ENCODE measurements around the gene RRM2. TPM values are rescaled to one million over a fixed set of nuclear protein-coding genes. Genes with fewer than 3 reads are reported as not detected.
A peak's percentile ranks its signal among the peaks of the same experiment; 100 is the strongest.

Gene RRM2
- total and polyA plus RNA-seq, 2 donors (not counting 1 experiment from before 2014, with no cell fraction given), result 6.1 to 36.3 TPM

DNA sequence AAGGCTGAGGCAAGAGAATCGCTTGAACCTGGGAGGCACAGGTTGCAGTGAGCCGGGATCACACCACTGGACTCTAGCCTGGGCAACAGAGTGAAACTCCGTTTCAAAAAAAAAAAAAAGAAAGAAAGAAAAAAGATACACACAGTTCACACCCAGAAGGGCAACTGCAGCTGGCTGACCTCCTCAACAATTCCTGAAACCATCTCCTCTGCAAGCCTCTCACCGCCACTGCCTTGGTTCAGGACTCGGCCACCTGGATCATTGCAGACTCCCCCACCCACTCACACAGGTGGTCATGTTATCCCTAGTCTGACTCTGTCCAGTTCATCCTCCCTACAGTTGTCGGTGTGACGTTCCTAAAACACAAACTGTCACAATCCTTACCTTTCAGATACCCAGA lies 44.5 kb upstream of the RRM2 start:
- no peak for DNase-seq (ENCODE audit: low read depth in 2 of 2)
- H3K9me3 ChIP-seq (ENCODE audit: control insufficient read depth, insufficient read depth, low read depth, low read length), result no peaks in the 10 kb centered on the region
- peaks cover 33% of the 10 kb centered on the region for H3K27me3 ChIP-seq (ENCODE audit: control insufficient read depth, insufficient read depth, low read length)
- no peaks in the 10 kb centered on the region for H3K36me3 ChIP-seq (ENCODE audit: control insufficient read depth, insufficient read depth, low read length)
- no peak overlapping the region for H3K4me2 ChIP-seq (ENCODE audit: extremely low read depth, insufficient read depth, low read length)
- no peak overlapping the region for H3K9ac ChIP-seq (ENCODE audit: insufficient read depth, low read length)
- no peak overlapping the region for H3K4me3 ChIP-seq (replicated peaks in 1 of 4; ENCODE audit: control extremely low read depth in 1 of 4, insufficient read depth in 1 of 4, low read depth in 3 of 4, low read length in 4 of 4)
- no peaks in the 10 kb centered on the region for H3K4me1 ChIP-seq (ENCODE audit: control insufficient read depth, extremely low read depth, insufficient read depth, low read length)
- no peaks in the 10 kb centered on the region for H4K20me1 ChIP-seq (ENCODE audit: control insufficient read depth, extremely low read depth, insufficient read depth, low read length)
- TF ChIP-seq, protein P1, sequence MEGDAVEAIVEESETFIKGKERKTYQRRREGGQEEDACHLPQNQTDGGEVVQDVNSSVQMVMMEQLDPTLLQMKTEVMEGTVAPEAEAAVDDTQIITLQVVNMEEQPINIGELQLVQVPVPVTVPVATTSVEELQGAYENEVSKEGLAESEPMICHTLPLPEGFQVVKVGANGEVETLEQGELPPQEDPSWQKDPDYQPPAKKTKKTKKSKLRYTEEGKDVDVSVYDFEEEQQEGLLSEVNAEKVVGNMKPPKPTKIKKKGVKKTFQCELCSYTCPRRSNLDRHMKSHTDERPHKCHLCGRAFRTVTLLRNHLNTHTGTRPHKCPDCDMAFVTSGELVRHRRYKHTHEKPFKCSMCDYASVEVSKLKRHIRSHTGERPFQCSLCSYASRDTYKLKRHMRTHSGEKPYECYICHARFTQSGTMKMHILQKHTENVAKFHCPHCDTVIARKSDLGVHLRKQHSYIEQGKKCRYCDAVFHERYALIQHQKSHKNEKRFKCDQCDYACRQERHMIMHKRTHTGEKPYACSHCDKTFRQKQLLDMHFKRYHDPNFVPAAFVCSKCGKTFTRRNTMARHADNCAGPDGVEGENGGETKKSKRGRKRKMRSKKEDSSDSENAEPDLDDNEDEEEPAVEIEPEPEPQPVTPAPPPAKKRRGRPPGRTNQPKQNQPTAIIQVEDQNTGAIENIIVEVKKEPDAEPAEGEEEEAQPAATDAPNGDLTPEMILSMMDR (conservative IDR thresholded peaks at IDR 0.05 in 1 of 2, IDR thresholded peaks at IDR 0.05 in 1 of 2; ENCODE audit: low read depth in 1 of 2, low read length in 2 of 2), result no peak
- TF ChIP-seq EZH2 (IDR thresholded peaks at IDR 0.05; ENCODE audit: low read length, missing control alignments), result no peak
- H2AFZ ChIP-seq (ENCODE audit: low read length), result no peak overlapping the region
- H3K27ac ChIP-seq (ENCODE audit: insufficient read depth, low read length), result no peak overlapping the region
- no peaks in the 10 kb centered on the region for H3K79me2 ChIP-seq (ENCODE audit: control insufficient read depth, insufficient read depth, low read length)

DNA sequence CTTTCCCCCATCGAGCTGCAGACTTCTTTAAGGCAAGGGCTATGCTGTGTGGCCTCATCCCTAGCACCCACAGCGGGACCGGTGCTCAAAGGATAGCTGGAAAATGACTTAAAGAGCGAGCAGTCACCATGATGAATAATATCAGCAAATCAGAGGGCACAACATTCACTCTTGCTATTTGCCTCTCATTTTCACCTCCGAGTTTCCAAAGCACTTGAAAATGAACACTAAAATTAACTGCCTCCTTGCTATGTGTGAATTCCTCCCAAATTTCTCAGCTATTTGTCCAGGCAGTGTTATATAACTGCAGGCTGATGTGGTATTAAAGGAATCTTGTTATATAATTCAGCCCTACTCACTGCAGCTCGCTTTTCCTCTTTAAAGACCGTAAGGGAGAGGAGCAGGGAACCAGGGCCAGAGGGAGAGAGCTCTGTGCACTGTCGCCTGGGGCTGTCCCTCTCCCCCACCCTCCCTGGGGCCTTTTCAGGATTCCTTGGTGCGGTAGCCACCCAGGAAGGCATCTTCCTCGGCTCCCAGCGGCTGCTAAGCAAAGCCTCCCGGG lies 43.8 kb upstream of the RRM2 start:
- Histone ChIP-seq H3K4me3 (replicated peaks in 1 of 4; ENCODE audit: control extremely low read depth in 1 of 4, insufficient read depth in 1 of 4, low read depth in 3 of 4, low read length in 4 of 4) (peak overlapping the region; percentile 23 to 49 (median 29)), H2AFZ (ENCODE audit: low read length) (peak overlapping the region; percentile 59), H3K9me3 (ENCODE audit: control insufficient read depth, insufficient read depth, low read depth, low read length) (no peaks in the 10 kb centered on the region), H4K20me1 (ENCODE audit: control insufficient read depth, extremely low read depth, insufficient read depth, low read length) (no peaks in the 10 kb centered on the region), H3K4me1 (ENCODE audit: control insufficient read depth, extremely low read depth, insufficient read depth, low read length) (no peaks in the 10 kb centered on the region), H3K79me2 (ENCODE audit: control insufficient read depth, insufficient read depth, low read length) (no peaks in the 10 kb centered on the region), H3K9ac (ENCODE audit: insufficient read depth, low read length) (no peak overlapping the region), H3K4me2 (ENCODE audit: extremely low read depth, insufficient read depth, low read length) (peak overlapping the region; percentile 92), H3K36me3 (ENCODE audit: control insufficient read depth, insufficient read depth, low read length) (no peaks in the 10 kb centered on the region), H3K27me3 (ENCODE audit: control insufficient read depth, insufficient read depth, low read length) (peaks cover 32% of the 10 kb centered on the region), H3K27ac (ENCODE audit: insufficient read depth, low read length) (no peak overlapping the region)
- DNase-seq (ENCODE audit: low read depth in 2 of 2), result peak in 1 of 2 donors; percentile 51
- TF ChIP-seq, protein P1 (conservative IDR thresholded peaks at IDR 0.05 in 1 of 2, IDR thresholded peaks at IDR 0.05 in 1 of 2; ENCODE audit: low read depth in 1 of 2, low read length in 2 of 2), result no peak
- TF ChIP-seq EZH2 (IDR thresholded peaks at IDR 0.05; ENCODE audit: low read length, missing control alignments), result no peak

DNA sequence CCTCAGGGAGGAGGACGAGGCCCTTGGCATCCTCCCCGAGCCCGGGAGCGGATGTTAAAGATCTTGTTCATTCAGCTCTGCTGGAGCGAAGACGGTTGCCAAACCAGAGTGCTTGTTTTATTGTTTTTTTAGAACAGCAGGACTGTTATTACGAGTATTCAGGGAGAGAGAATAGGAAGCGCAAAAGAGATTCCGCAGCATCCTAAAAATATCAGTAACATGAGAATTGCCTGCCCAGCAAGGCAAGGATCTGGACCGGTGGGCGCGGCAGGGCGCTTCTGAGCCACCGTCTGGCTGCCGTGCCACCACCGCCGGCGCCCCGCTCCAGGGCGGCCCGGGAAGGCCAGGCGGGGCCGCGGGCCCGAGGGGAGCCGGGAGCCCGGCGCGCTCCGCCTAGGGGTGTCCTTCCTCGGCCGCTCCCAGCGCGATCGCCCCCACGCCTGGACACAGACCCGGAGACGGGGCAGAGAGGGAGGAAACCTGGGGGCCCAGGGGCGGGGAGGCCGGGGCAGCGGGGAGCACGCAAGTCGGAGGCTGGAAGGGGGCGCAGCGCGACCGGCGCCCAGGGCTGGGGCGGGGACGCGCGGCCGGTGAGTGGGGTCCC lies 43.2 kb upstream of the RRM2 start:
- peak; percentile 65 to 76 for DNase-seq (ENCODE audit: low read depth in 2 of 2)

More for the DNA sequence above, 43.2 kb upstream of the RRM2 start:
- Histone ChIP-seq H3K27ac (ENCODE audit: insufficient read depth, low read length) (no peak overlapping the region), H3K4me3 (replicated peaks in 1 of 4; ENCODE audit: control extremely low read depth in 1 of 4, insufficient read depth in 1 of 4, low read depth in 3 of 4, low read length in 4 of 4) (peak overlapping the region; percentile 23 to 49 (median 29)), H2AFZ (ENCODE audit: low read length) (peak overlapping the region; percentile 59), H3K4me2 (ENCODE audit: extremely low read depth, insufficient read depth, low read length) (peak overlapping the region; percentile 92), H3K9ac (ENCODE audit: insufficient read depth, low read length) (no peak overlapping the region), H3K27me3 (ENCODE audit: control insufficient read depth, insufficient read depth, low read length) (peaks cover 32% of the 10 kb centered on the region), H3K79me2 (ENCODE audit: control insufficient read depth, insufficient read depth, low read length) (no peaks in the 10 kb centered on the region), H4K20me1 (ENCODE audit: control insufficient read depth, extremely low read depth, insufficient read depth, low read length) (no peaks in the 10 kb centered on the region), H3K4me1 (ENCODE audit: control insufficient read depth, extremely low read depth, insufficient read depth, low read length) (no peaks in the 10 kb centered on the region), H3K9me3 (ENCODE audit: control insufficient read depth, insufficient read depth, low read depth, low read length) (no peaks in the 10 kb centered on the region), H3K36me3 (ENCODE audit: control insufficient read depth, insufficient read depth, low read length) (no peaks in the 10 kb centered on the region)
- TF ChIP-seq, protein P1 (conservative IDR thresholded peaks at IDR 0.05 in 1 of 2, IDR thresholded peaks at IDR 0.05 in 1 of 2; ENCODE audit: low read depth in 1 of 2, low read length in 2 of 2), result no peak
- TF ChIP-seq EZH2 (IDR thresholded peaks at IDR 0.05; ENCODE audit: low read length, missing control alignments), result peak; percentile 77
